ENCODE data around the gene OR2AG1.

The OR2AG1 gene

DNA sequence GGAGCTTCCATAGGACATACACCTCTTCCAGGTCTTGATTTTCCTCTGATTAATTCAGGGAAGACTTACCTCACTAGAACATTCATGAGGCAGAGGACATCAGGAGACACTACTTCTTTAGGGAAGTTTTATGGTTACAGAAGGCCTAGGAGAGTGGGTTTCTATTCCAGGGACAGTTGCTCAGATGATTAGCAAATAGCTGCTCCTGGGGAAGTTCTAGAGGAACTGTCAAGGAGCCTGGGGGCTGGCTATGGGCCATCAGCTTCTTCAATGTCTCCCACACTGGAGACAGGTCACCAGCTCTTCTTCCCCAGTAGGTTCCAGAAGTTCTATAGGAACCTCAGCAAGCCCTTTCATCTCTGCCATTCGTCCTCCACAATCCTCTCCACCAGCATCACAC lies 51.2 kb downstream of the OR2AG1 start:
- H3K4me3 ChIP-seq (ENCODE audit: low read depth, low read length) = no peak overlapping the region
- no peaks in the 10 kb centered on the region for H3K4me1 ChIP-seq (ENCODE audit: control insufficient read depth, insufficient read depth, low read length, unreplicated experiment)
- no peaks in the 10 kb centered on the region for H3K79me2 ChIP-seq (ENCODE audit: control insufficient read depth, insufficient read depth, low read length, unreplicated experiment)
- no peak overlapping the region for H3K27ac ChIP-seq (ENCODE audit: low read depth, low read length)
- H3K27me3 ChIP-seq (ENCODE audit: insufficient read depth, low read length) = no peaks in the 10 kb centered on the region
- no peak overlapping the region for H2AFZ ChIP-seq (ENCODE audit: low read length, unreplicated experiment)
- H3K36me3 ChIP-seq (ENCODE audit: insufficient read depth, low read length) = no peaks in the 10 kb centered on the region

Data from ACC112 (cell line).